NK-92 treated with Interleukin-12 subunit alpha and Interleukin-12 subunit beta, amount 100 ng/mL, for 24 hours (cell line): ENCODE measurements around the gene GPR150.

Source experiments
- DNase-seq: peaks from one replicate; lab custom pipeline; 2025; lab: John Stamatoyannopoulos, UW

The GPR150 gene

DNA sequence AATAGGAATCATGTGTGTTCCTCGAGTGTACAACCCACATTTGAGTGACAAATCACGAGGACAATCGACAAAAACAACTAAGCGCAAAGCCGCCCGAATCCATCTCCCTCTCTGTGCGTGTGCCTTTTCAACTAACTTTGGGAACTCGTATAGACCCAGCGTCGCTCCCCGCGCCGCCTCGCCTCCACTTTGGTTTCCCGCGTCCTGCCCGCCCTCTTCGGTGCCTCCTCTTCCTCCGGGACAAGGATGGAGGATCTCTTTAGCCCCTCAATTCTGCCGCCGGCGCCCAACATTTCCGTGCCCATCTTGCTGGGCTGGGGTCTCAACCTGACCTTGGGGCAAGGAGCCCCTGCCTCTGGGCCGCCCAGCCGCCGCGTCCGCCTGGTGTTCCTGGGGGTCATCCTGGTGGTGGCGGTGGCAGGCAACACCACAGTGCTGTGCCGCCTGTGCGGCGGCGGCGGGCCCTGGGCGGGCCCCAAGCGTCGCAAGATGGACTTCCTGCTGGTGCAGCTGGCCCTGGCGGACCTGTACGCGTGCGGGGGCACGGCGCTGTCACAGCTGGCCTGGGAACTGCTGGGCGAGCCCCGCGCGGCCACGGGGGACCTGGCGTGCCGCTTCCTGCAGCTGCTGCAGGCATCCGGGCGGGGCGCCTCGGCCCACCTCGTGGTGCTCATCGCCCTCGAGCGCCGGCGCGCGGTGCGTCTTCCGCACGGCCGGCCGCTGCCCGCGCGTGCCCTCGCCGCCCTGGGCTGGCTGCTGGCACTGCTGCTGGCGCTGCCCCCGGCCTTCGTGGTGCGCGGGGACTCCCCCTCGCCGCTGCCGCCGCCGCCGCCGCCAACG lies at the start of gene GPR150:
Gene GPR150 (plus strand): TSS at position 58 of the 840 bp plus-strand sequence. CDS start 189 bp downstream, at position 247.
- no peak for DNase-seq

DNA sequence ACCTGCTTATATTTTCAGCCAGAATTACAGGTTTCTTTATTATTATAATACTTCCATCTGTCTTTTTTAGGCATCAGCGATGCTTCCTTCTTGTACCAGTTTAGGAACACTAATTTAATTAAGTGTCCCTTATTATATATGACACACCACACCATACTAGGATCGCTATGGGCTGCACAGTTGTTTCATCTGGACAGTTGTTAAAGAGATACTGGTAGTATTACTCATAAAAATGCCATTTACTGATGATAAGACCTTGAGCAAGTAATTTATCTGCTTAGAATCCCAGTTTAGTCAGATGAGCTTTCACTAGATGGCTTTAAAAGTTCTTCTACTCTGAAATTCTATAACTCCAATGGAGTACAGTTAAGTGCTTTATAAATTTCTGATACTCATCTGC lies 47.9 kb upstream of the GPR150 start:
- no peak for DNase-seq

DNA sequence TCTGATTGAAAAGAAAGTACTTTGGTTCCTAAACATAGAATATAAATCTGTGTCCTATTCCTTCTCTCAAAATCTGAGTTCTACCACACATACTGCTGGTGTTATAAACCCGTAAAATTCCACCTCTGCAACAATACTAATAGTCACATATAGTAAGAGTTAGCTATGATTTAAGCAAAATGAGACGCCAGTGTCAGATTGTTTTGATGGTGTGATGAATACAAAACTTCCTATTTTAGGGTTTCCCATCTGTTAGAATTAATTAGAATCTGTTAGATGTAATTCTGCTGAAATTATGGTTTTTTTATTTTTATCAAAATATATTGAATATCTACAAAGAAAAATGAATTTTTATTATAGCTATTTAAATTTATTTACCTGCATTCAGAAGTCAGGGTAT lies 38.3 kb upstream of the GPR150 start:
- no peak for DNase-seq

DNA sequence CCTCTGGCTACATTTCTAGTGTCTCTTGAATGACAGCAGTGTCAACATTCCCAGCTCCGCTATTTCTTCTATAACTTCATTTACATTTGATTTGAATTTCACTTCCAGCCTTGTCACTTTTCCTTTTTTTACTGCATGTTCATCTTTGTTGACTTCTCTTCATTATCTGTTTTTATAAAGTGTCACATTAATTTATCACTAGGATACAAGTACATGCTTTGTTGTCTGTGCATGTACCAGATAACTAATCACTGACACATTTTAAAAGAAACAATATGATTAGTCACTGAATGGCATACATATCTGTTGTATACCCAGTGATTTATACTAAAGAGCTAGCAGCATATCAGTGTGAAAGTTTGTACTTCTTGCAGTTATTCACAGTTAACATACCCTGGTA lies 35.9 kb upstream of the GPR150 start:
- no peak for DNase-seq

DNA sequence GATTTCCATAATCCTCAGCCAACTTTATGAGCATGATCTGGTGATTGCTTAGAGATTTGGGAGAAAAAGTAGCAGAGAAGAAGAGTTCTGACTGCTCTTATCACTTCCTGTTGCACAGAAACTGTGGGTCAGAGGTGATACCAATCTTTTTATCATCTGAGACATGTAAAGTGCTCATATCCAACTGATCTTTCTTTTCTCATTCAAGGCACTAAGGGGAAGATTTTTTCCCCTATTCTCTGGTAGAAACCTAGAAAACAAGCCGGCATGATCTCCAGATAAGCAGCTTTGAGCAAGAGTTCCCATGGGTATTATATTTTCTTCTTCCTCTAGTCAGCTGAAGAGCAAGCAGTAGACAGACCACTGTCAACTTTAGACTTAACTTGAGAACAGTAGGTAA lies 29.0 kb upstream of the GPR150 start:
- no peak for DNase-seq

DNA sequence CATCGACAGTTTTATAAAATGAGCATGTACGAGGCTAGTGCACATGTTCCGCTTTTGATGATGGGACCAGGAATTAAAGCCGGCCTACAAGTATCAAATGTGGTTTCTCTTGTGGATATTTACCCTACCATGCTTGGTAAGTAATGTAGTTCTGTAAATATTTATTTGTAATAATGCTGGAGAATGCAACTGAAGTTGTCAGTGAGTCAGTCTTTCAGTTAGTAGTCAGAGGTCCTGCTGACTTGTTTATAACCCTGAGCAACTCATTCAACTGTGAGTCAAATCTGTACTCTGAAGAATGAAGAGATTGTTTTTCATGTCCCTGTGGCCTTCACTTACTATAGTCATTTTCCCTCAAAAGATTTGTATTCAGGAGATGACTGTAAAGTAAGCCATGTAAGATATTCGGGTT lies 28.4 kb upstream of the GPR150 start:
- DNase-seq = no peak

DNA sequence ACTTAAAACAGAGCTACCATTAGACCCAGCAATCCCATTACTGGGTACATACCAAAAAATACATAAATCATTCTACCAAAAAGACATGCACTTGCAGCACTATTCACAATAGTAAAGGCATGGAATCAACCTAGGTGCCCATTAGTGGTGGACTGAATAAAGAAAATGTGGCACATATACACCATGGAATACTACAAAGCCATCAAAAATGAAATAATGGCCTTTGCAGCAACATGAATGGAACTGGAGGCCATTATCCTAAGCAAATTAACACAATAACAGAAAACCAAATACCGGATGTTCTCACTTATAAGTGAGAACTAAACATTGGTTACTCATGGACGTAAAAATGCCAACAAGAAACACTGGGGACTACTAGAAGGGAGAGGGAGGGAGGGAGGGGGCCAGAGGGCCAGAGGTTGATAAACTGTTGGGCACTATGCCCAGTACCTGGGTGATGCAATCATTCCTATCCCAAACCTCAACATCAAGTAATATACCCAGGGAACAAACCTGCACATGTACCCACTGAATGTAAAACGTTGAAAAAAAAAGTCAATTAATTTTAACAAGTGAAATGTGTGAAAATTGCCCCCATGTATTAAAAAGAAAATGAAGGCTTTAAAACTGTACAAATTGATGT lies 24.5 kb upstream of the GPR150 start:
- no peak for DNase-seq

DNA sequence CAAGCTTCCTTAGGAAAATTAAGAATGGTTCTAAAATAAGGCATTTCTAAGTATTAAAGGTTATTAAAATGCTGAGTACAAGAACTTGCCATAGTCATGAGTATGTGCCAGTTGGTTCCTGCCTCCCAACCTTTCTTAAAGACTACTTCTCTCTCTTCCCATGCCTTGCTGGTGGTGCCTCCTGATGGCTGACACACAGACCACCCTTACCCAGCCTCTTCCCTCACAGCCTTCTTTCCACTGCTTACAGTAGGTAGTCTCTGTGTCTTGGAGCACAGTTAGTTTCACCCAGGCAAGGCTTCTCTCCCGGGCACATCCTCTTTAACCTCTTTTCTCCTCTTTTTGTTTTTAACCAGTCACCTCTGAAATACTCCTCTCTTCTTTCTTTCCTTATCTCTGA lies 20.6 kb upstream of the GPR150 start:
- no peak for DNase-seq

DNA sequence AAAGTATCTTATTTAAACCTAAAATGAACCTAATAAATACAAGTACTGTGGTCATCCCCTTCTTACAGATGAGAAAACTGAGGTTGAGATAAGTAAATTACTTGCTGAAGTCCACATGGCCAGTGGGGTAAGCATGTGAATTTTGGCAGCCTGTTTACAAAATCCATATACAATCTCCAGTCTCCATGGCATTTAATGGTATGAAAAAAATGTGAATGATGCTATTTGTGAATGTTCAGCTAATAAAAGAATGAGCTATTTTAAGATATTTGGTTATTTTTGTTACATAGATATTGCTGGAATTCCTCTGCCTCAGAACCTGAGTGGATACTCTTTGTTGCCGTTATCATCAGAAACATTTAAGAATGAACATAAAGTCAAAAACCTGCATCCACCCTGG lies 19.3 kb upstream of the GPR150 start:
- DNase-seq = no peak

DNA sequence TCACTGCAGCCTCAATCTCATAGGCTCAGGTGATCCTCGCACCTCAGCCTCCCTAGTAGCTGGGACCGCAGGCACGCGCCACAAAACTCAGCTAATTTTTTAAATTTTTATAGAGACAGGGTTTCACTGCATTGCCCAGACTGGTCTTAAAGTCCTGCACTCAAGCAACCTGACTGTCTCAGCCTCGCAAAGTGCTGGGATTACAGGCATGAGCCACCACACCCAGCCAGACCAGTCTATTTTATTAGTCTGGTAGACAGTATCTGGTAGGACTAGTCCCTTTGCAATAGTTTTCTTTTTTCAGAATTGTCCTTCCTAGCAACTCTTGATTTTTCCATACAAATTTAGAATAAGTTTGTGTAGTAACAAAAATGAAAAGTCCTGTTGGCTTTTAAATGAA lies 14.1 kb upstream of the GPR150 start:
- DNase-seq = no peak

DNA sequence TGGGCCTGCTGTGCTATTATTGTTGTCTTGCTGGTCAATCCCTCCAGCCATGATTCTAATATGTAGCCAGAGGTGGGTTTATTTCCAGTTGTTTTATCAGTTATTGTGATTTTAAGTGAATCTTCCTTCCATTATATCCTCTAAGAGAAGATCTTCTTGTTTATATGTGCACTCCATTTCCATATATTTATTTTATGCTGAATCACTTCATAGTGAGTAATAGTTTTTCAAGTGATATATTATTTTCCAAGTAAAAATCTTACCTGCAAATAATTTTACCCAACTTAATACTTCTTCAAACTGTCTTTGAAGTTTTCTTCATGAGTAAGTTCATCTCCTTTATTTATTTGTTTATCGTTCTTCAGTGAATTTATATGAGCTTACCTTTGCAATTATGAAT lies 13.5 kb upstream of the GPR150 start:
- DNase-seq = no peak

DNA sequence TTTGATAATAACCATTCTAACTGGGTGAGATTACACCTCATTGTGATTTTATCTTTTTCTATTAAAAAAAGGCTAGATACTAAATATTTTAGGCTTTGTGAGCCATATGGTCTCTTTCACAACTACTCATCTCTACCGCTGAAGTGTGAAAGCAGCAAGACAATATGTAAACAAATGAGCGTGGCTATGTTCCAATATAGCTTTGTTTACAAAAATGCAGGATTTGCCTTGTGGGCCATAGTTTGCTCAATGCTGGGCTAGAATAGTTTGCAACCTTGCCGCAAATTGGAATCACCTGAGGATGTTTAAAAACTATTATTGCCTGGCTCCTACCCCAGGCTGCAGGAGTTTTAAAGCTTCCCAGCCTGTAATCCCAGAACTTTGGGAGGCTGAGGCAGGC lies 10.2 kb upstream of the GPR150 start:
- DNase-seq = no peak

DNA sequence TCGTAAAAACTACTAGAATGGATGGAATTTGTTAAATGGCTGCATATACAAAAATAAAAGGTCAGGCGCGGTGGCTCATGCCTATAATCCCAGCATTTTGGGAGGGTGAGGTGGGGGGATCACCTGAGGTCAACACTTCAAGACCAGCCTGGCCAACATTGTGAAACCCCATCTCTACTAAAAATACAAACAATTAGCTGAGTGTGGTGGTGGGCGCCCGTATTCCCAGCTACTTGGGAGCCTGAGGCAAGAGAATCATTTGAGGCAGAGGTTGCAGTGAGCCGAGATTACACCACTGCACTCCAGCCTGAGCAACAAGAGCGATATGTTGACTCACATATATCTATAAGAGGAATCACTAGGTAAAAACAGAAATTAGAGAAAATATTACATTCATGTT lies 9.3 kb upstream of the GPR150 start:
- DNase-seq = no peak

DNA sequence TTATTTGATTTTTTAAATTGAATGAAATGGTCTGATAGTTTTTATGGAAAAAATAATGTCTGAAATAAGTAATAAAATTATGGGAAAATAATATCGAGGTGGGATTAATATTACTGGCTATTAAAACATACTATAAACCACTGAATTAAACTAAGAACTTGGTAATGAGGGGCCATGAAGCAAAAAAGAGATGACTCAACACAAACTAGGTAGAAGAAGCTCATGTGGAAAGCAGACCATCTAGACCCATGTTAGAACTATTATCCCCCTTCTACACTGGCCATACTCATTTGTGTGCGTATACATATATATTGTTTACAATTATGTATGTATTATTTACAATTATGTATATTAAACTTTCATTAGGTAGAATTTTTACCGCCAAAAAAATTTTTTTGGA lies 8.5 kb upstream of the GPR150 start:
- no peak for DNase-seq

DNA sequence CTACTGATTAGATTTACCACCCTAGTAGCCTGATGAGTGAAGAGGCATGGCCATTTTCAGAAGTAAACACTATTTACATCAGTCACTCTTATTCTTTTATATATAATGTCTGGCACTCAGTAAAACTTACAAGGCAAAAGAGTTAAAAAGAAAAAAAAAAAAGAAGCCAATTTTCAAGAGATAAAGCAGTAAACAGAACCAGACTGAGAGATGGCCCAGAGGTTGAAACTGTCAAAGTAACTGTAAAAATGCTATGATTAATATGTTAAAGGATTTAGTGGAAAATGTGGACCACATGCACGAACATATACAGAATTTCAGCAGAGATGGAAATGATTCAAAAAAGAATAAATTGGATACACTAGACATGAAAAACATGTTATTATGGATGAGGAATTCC lies 6.4 kb upstream of the GPR150 start:
- no peak for DNase-seq

DNA sequence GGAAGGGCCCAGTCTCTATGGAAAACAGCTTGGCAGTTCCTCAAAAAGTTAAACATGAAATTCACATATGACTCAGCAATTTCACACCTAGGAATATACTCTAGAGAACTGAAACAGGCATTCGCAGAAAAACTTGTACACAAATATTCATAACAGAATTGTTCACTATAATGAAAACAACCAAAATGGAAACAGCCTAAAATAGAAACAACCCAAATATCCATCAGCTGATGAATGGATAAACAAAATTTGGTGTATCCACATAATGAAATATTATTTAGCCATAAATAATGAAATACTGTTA lies 4.8 kb upstream of the GPR150 start:
- no peak for DNase-seq

DNA sequence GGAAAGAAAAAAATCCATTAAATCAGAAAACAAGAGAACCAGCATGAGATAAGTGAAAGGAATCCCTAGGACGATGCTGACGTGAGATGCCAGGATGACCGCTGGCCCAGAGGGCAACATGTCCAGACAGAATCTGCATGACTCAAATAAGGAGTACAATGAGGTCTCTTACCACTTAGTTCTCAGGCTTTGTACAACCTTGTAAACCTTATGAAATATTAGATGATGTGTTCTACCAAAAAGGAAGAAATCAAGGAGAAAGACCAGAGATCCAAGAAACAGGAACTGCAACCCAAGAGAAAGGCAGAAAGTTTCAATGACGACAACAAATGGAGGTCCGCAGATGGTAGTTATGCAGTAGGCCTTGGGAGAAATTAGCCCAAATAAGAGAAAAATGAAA lies 2.8 kb upstream of the GPR150 start:
- no peak for DNase-seq

DNA sequence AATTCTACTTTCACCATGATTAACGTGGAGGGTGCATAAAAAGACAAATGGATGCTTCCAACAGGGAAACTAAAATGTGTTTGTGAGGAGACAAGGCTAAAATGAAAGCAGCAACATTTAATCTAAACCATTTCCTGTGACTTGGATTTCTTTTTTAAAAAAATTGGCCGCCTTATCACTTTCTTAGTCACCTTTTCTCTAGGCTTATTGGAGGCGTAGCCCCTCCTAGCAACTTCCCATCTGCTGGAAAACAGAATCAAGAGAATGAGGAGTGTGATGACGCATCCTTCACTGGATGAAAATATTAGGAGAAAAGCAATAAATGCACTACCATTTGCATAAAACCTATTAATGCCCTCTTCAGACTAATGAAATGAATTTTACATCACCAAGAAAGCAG lies 791 bp upstream of the GPR150 start:
- no peak for DNase-seq

DNA sequence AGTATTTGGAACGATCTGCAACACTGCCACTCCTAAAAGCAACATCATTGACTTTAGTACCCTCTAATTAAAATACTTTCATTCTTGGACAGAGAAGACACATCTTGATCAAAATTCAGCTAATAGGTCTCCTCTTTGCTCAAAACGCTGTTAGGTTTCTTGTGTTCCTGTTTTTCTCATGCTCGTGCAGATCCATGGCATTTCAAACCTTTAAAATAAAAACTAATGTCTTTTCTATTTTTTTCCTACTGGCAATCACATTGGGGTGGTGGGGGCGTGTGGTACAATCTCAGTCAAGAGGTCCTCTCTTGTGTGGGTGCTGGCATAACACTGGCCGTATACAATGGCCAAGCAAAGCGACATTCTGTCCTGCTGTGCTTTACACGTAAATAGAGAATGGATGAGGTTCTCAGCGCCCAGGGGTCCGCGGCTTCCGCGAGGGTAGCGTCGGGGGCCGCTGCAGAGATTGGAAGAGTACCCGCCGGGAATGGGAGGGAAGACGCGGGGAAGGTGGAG lies 315 bp upstream of the GPR150 start:
- no peak for DNase-seq

DNA sequence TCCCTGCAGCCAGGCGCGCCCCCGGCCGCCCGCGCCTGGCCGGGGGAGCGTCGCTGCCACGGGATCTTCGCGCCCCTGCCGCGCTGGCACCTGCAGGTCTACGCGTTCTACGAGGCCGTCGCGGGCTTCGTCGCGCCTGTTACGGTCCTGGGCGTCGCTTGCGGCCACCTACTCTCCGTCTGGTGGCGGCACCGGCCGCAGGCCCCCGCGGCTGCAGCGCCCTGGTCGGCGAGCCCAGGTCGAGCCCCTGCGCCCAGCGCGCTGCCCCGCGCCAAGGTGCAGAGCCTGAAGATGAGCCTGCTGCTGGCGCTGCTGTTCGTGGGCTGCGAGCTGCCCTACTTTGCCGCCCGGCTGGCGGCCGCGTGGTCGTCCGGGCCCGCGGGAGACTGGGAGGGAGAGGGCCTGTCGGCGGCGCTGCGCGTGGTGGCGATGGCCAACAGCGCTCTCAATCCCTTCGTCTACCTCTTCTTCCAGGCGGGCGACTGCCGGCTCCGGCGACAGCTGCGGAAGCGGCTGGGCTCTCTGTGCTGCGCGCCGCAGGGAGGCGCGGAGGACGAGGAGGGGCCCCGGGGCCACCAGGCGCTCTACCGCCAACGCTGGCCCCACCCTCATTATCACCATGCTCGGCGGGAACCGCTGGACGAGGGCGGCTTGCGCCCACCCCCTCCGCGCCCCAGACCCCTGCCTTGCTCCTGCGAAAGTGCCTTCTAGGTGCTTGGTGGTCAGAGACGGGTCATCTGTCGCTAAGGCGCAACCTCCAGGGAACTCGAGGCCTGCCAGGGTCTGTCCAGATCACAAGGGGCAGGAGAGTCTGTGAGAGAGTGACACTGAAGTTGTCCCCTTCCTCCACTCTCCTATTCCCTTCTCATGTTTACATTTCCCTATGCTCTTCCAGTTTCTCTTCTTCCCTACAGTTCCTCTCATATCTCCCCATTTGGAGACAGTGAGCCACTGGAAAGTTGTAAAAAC lies 1.3 kb downstream of the GPR150 start:
- no peak for DNase-seq

DNA sequence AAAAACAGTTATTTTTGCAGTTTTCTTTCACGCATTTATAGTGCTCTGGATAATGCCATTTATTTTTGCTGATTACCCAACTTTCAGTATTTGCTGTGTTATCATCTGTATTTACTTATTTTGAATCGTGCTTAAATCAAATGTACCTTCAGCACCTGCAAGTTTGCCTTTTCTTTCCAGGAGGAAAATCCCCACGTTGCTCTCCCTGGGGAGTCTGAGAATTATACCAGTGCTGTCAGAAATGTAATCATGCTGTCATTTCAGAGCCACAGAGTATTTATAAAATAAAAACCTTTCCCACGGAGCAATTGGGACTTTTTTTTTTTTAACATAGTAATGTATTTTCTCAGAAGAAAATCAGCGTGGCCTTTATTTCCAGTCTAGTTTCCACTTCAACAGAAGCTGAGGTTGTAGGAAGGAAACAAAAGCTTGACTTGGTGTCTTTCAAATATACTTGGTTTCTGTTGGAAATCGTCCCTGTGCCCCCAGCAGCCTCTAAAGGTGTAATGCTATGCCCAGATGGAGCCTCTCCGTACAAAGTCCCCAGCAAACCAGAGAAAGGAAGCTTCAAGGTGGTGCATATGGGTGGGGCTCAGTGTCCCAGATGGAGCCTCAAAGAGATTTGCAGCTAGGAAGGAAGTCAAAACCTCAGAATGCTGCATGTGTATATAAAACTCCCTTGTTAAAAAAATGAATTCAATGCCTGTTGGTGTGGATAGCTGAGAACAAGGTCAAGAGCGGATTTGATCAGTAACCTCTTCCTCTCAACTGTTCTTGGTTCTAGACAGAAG lies 2.1 kb downstream of the GPR150 start:
- DNase-seq = no peak

DNA sequence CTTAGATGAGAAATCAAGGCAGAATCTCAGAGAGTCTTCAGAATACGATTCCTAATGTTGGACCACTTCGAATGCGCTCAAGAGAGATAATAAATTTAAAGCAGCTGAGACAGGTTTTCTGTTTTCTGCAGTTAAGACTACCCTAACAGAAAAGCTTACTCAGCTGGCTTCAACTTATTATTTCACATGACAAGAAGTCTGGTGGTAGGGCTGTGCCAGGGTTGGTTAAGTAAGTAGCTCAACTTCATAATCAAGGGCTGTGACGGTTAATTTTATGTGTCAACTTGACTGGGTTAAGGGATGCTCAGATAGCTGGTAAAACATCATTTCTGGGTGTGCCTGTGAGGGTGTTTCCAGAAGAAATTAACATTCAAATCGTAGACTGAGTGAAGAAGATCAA lies 3.8 kb downstream of the GPR150 start:
- no peak for DNase-seq
